ENCODE results near the gene GABBR1.

DNA sequence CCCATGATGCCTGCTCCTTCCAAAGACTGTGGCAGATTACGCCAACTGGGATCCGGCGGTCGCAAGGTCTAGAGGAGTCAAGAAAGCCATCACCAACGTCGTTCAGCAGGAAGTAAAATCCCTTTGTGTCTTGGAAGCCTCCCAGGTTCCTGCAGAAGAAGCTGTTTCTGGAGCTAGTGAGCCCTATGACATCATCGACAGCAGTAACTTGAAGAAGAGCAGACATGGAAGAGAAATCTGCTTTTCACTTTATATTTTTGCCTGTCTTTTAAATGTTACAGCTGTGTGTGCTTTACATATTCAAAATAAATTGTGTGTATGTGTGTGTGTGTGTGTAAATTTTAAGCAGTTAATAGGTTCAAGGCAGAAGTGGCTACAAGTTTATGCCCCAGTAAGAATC lies 55.4 kb downstream of the GABBR1 start:
- TF ChIP-seq, protein P1, sequence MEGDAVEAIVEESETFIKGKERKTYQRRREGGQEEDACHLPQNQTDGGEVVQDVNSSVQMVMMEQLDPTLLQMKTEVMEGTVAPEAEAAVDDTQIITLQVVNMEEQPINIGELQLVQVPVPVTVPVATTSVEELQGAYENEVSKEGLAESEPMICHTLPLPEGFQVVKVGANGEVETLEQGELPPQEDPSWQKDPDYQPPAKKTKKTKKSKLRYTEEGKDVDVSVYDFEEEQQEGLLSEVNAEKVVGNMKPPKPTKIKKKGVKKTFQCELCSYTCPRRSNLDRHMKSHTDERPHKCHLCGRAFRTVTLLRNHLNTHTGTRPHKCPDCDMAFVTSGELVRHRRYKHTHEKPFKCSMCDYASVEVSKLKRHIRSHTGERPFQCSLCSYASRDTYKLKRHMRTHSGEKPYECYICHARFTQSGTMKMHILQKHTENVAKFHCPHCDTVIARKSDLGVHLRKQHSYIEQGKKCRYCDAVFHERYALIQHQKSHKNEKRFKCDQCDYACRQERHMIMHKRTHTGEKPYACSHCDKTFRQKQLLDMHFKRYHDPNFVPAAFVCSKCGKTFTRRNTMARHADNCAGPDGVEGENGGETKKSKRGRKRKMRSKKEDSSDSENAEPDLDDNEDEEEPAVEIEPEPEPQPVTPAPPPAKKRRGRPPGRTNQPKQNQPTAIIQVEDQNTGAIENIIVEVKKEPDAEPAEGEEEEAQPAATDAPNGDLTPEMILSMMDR (IDR thresholded peaks at IDR 0.05): no peak
- TF ChIP-seq POLR2A (IDR thresholded peaks at IDR 0.05): no peak
